Sigmoid colon (tissue), 4 donors: ENCODE measurements around the gene PABPC3.

Experiments
- CTCF ChIP-seq, 4 experiments: fragments of 450-650 bp in 3 of 4; fragments of 200-600 bp in 1 of 4; IDR thresholded peaks; one replicate each; pipeline ENCODE4 v1.5.1; 2016 to 2019; ENCODE audit warnings: antibody characterized with exemption in 4 of 4, mild to moderate bottlenecking in 3 of 4, moderate library complexity in 2 of 4
- EP300 ChIP-seq, 4 donors: sonication (generic); formaldehyde crosslinking; IDR thresholded peaks; one replicate each; pipeline ENCODE4 v1.6.1; 2017; ENCODE audit warnings: antibody characterized with exemption in 4 of 4
- POLR2A ChIP-seq, 2 donors: fragments of 450-650 bp; IDR thresholded peaks; one replicate each; pipeline ENCODE4 v1.6.1; 2016; ENCODE audit warnings: antibody characterized with exemption in 2 of 2, mild to moderate bottlenecking in 2 of 2, moderate library complexity in 2 of 2
- POLR2AphosphoS5 ChIP-seq, 4 donors: sonication (generic); formaldehyde crosslinking; IDR thresholded peaks; one replicate each; pipeline ENCODE4 v1.6.1; 2017; ENCODE audit warnings: antibody characterized with exemption in 4 of 4

GRCh38 chr13:25062479-25062878, 33.5 kb upstream of the PABPC3 start:
- TF ChIP-seq POLR2A (IDR thresholded peaks at IDR 0.05) (no peak), CTCF (IDR thresholded peaks at IDR 0.05) (no peak), EP300 (IDR thresholded peaks at IDR 0.05) (no peak), POLR2AphosphoS5 (IDR thresholded peaks at IDR 0.05) (no peak)
